ENCODE data around the gene CCDC97.

CCDC97 gene

DNA sequence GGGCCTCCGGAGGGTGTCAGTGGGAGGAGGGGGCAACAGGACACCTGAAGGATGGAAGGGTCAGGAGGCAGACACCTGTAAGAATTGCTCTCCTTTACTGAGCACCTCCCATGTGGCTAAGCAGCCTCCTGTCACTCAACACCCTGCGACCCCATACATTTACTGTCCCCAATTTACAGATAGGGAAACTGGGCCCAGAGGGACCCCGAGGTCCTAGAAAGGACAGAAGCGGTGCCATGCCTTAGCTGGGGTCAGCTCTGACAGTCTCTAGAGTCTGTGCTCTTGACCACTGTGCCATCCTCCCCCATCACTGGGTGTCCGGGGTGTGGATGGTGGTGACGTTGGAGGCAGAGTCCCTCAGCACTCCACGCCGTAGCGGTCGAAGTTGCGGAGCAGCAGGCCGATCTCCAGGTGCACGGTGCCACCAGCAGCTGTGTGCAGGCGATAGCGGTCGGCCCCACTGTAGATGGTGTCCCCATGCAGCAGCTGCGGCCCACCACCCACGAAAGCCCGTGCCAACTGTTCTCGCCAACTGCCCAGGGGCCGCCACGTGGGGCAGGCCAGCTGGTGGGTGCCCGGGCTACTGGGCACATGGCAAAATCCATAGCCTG, 44.5 kb downstream of the CCDC97 start:
- DNase-seq (ENCODE audit: low read depth) = no peak
- TF ChIP-seq, protein P1, sequence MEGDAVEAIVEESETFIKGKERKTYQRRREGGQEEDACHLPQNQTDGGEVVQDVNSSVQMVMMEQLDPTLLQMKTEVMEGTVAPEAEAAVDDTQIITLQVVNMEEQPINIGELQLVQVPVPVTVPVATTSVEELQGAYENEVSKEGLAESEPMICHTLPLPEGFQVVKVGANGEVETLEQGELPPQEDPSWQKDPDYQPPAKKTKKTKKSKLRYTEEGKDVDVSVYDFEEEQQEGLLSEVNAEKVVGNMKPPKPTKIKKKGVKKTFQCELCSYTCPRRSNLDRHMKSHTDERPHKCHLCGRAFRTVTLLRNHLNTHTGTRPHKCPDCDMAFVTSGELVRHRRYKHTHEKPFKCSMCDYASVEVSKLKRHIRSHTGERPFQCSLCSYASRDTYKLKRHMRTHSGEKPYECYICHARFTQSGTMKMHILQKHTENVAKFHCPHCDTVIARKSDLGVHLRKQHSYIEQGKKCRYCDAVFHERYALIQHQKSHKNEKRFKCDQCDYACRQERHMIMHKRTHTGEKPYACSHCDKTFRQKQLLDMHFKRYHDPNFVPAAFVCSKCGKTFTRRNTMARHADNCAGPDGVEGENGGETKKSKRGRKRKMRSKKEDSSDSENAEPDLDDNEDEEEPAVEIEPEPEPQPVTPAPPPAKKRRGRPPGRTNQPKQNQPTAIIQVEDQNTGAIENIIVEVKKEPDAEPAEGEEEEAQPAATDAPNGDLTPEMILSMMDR (conservative IDR thresholded peaks at IDR 0.05; ENCODE audit: control insufficient read depth, insufficient read depth, low read depth, low read length) = no peak

DNA sequence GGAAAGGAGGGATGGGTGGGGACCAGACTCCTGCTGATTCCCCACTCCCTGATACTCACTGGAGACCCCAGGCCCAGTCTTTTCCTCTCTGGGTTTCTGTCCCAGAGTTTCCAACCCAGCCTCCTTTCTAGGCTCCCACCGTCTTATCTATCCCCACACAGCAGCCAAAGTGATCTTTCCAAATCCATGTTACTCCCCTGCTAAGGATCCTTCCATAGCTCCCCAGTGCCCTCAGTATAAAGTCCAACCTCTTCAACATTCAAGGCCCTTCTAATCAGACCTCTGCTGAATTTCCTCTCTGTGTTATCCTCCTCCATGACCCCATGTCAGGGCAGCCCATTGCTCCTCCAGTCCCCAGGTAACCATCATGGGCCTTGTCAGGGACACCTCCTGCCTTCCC, 45.1 kb downstream of the CCDC97 start:
- H3K4me3 ChIP-seq (ENCODE audit: control insufficient read depth, low read depth, low read length) = no peak overlapping the region
- TF ChIP-seq, protein P1 (conservative IDR thresholded peaks at IDR 0.05; ENCODE audit: control insufficient read depth, insufficient read depth, low read depth, low read length) = no peak

More for the DNA sequence above, 44.5 kb downstream of the CCDC97 start:
- peak overlapping the region; percentile 89 for H3K4me3 ChIP-seq (ENCODE audit: control insufficient read depth, low read depth, low read length)

DNA sequence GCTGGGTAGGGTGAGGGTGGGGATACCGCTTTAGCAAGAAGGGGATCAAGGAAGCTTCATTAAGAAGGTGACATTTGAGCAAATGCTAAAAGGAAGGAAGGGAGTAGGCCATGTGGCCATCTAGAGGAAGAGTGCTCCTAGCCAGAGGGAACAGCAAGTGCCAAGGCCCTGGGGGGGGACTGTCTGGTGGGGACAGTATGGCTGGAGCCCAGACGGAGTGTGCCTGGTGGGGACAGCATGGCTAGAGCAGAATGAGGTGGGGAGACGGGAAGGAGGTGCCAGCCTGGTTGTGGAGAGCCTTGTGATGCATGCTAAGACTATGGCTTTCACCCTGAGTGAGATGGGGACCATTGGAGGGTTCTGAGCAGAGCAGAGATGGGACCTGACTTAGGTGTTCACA, 45.8 kb downstream of the CCDC97 start:
- DNase-seq (ENCODE audit: low read depth) = no peak
- TF ChIP-seq, protein P1 (conservative IDR thresholded peaks at IDR 0.05; ENCODE audit: control insufficient read depth, insufficient read depth, low read depth, low read length) = no peak
- no peak overlapping the region for H3K4me3 ChIP-seq (ENCODE audit: control insufficient read depth, low read depth, low read length)

More for the DNA sequence above, 45.1 kb downstream of the CCDC97 start:
- DNase-seq (ENCODE audit: low read depth) = no peak

DNA sequence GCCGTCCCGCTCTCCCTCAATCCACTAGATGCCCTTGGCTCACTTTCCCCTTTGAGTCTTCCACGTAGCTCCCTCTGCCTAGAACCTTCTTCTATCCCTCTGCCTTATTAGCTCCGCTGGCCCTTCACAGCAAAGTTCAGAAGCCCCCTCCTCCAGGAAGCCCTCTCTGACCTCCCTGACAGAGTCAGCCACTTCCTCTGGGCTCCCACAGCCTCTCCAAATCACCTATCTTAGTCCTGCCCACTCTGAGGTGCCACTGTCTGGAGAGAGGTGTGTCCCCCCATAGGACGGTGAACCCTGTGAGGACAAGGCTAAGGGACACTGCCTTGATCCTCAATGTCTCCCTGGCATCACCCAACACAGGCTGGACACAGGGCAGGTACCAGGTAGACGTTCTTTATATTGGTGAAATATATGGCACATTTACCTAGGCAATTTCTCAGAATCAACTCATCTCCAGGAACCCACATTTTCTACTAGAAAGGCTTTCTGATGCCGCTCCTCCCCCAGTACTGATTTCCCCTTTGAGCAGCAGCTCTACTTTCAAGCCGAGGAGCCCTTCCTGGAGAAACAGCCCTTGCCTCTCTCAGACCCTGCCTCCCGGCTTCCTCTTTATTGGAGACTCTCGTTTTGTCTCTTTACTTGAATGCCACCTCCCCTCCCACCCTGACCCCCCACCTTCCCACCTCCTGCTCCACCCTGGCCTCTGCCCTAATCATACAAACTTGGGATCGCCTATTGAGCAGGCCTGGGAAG, 47.2 kb downstream of the CCDC97 start:
- no peak for DNase-seq (ENCODE audit: low read depth)
- TF ChIP-seq, protein P1 (conservative IDR thresholded peaks at IDR 0.05; ENCODE audit: control insufficient read depth, insufficient read depth, low read depth, low read length) = no peak
- H3K4me3 ChIP-seq (ENCODE audit: control insufficient read depth, low read depth, low read length) = no peak overlapping the region

DNA sequence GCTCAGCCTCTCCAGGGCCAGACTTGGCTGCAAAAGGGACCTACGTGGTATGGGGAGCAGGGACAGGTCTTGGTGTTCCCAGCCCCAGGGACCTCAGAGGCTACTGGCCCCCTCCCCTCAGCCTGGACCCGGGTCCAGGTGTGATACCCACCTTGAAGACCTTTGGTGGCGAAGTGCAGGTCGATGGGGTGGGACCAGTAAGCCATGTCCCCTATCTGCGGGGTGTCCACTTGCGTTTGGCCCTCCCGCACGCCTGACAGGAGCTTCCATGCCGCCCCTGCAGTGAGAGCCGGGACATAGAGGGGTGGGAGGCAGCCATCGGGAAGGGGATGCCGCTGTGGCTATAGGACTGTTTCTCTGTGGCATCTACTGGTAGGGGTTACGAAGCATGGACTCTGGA, 47.8 kb downstream of the CCDC97 start:
- DNase-seq (ENCODE audit: low read depth) = no peak
- TF ChIP-seq, protein P1 (conservative IDR thresholded peaks at IDR 0.05; ENCODE audit: control insufficient read depth, insufficient read depth, low read depth, low read length) = no peak
- no peak overlapping the region for H3K4me3 ChIP-seq (ENCODE audit: control insufficient read depth, low read depth, low read length)

DNA sequence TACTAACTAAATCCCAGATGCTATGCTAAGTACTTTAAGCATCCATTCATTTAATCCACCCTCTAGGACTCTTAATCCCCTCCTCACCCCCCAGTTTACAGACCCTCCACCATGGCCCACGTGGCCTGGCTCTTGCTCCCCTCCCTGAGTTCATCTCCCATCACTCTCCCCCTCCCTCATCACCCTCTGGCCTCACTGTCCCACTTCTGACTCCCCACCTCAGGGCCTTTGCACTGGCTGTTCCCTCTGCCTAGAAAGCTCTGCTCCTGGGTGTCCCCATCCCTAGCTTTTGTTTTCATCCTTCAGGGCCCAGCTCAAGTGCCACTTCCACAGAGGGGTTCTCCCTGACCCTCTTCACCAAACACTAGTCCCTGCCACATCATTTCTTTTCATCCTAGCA, 49.8 kb downstream of the CCDC97 start:
- DNase-seq (ENCODE audit: low read depth) = no peak
- H3K4me3 ChIP-seq (ENCODE audit: control insufficient read depth, low read depth, low read length) = no peak overlapping the region
- TF ChIP-seq, protein P1 (conservative IDR thresholded peaks at IDR 0.05; ENCODE audit: control insufficient read depth, insufficient read depth, low read depth, low read length) = no peak
